Mesenchymal stem cell (in vitro differentiated cells and primary cell): Measurements from ENCODE around the gene CCDC137.

Experiments
- DNase-seq: peaks from one replicate; pipeline ENCODE4 v3.0.0-alpha.2; 2013
- H2AFZ ChIP-seq: one replicate; pipeline ENCODE4 v1.6.1; 2013; ENCODE audit warnings: low read depth, mild to moderate bottlenecking, control low read depth, inconsistent platforms, low read length, moderate library complexity
- H2AK5ac ChIP-seq: 2 replicates; pipeline ENCODE4 v1.6.1; 2013; ENCODE audit warnings: low read length, moderate library complexity, mild to moderate bottlenecking, inconsistent platforms; ENCODE audit not compliant: severe bottlenecking
- H2BK120ac ChIP-seq: one replicate; pipeline ENCODE4 v1.6.1; 2013; ENCODE audit warnings: low read depth, mild to moderate bottlenecking, inconsistent platforms, low read length, moderate library complexity
- H2BK12ac ChIP-seq, 2 experiments: one replicate each; pipeline ENCODE4 v1.6.1; 2013; ENCODE audit warnings: inconsistent platforms in 2 of 2, low read length in 2 of 2, mild to moderate bottlenecking in 2 of 2, moderate library complexity in 2 of 2, control low read depth in 1 of 2
- H2BK15ac ChIP-seq: one replicate; pipeline ENCODE4 v1.6.1; 2013; ENCODE audit warnings: mild to moderate bottlenecking, low read depth, inconsistent platforms; ENCODE audit not compliant: poor library complexity, severe bottlenecking
- H2BK5ac ChIP-seq: 2 replicates; pipeline ENCODE4 v1.6.1; 2013; ENCODE audit warnings: low read depth, mild to moderate bottlenecking, low read length, control low read depth, inconsistent platforms; ENCODE audit not compliant: poor library complexity, severe bottlenecking
- H3K14ac ChIP-seq, 2 experiments: one replicate each; pipeline ENCODE4 v1.6.1; 2013; ENCODE audit warnings: inconsistent platforms in 2 of 2, low read length in 2 of 2, control low read depth in 1 of 2, mild to moderate bottlenecking in 1 of 2, moderate library complexity in 1 of 2
- H3K18ac ChIP-seq, 2 experiments: one replicate each; pipeline ENCODE4 v1.6.1; 2013; ENCODE audit warnings: inconsistent platforms in 2 of 2, low read length in 2 of 2, control low read depth in 1 of 2, low read depth in 1 of 2, mild to moderate bottlenecking in 1 of 2
- H3K23ac ChIP-seq, 2 experiments: one replicate each; pipeline ENCODE4 v1.6.1; 2013; ENCODE audit warnings: inconsistent platforms in 2 of 2, low read length in 2 of 2, mild to moderate bottlenecking in 2 of 2, moderate library complexity in 2 of 2, control low read depth in 1 of 2
- H3K27ac ChIP-seq: 2 replicates; pipeline ENCODE4 v1.5.1; 2013; ENCODE audit warnings: mild to moderate bottlenecking, moderate library complexity, low read length, control low read depth, inconsistent platforms; ENCODE audit not compliant: poor library complexity, severe bottlenecking
- H3K27me3 ChIP-seq, 2 experiments: 2 replicates each; pipeline versions ENCODE4 v1.6.1 to v1.7.0; 2013; ENCODE audit warnings: low read length in 2 of 2, mild to moderate bottlenecking in 2 of 2, moderate library complexity in 2 of 2, control low read depth in 1 of 2, inconsistent platforms in 1 of 2; ENCODE audit not compliant: control insufficient read depth in 1 of 2, insufficient read depth in 1 of 2
- H3K36me3 ChIP-seq, 2 experiments: 2 replicates each; pipeline versions ENCODE4 v1.6.1 to v1.7.0; 2013; ENCODE audit warnings: low read length in 2 of 2, control low read depth in 1 of 2, inconsistent platforms in 1 of 2, low read depth in 1 of 2, mild to moderate bottlenecking in 1 of 2; ENCODE audit not compliant: insufficient read depth in 2 of 2, control insufficient read depth in 1 of 2
- H3K4ac ChIP-seq, 2 experiments: one replicate each; pipeline ENCODE4 v1.6.1; 2013; ENCODE audit warnings: inconsistent platforms in 2 of 2, low read length in 2 of 2, mild to moderate bottlenecking in 2 of 2, moderate library complexity in 2 of 2, control low read depth in 1 of 2, low read depth in 1 of 2
- H3K4me1 ChIP-seq: 2 replicates; pipeline ENCODE4 v1.6.1; 2013; ENCODE audit warnings: low read depth, low read length, control low read depth; ENCODE audit not compliant: control insufficient read depth, insufficient read depth
- H3K4me2 ChIP-seq: 2 replicates; pipeline ENCODE4 v1.6.1; 2013; ENCODE audit warnings: low read length, mild to moderate bottlenecking, inconsistent platforms; ENCODE audit not compliant: poor library complexity, severe bottlenecking
- H3K4me3 ChIP-seq, 2 experiments: 2 replicates each; pipeline versions ENCODE4 v1.5.1 to v1.7.0; 2013; ENCODE audit warnings: low read length in 2 of 2, mild to moderate bottlenecking in 2 of 2, control low read depth in 1 of 2, low read depth in 1 of 2; ENCODE audit not compliant: insufficient read depth in 1 of 2
- H3K79me1 ChIP-seq: replicated peaks from 2 replicates; pipeline ENCODE4 v1.6.1; 2013; ENCODE audit warnings: mild to moderate bottlenecking, control low read depth, low read length, inconsistent platforms; ENCODE audit not compliant: poor library complexity, severe bottlenecking
- H3K9ac ChIP-seq: 2 replicates; pipeline ENCODE4 v1.7.0; 2013; ENCODE audit warnings: mild to moderate bottlenecking, low read length, moderate library complexity
- H3K9me3 ChIP-seq: 2 replicates; pipeline ENCODE4 v1.7.0; 2013; ENCODE audit warnings: mild to moderate bottlenecking, low read length; ENCODE audit not compliant: control insufficient read depth
- H4K8ac ChIP-seq: one replicate; pipeline ENCODE4 v1.6.1; 2013; ENCODE audit warnings: inconsistent platforms, mild to moderate bottlenecking, low read length, moderate library complexity
- H4K91ac ChIP-seq: one replicate; pipeline ENCODE4 v1.6.1; 2013; ENCODE audit warnings: mild to moderate bottlenecking, low read length, inconsistent platforms
- WGBS: methylation state at CpG from one replicate; pipeline ENCODE4 v1.1.7; 2013; ENCODE audit warnings: mixed read lengths; 5-methylcytosine and 5-hydroxymethylcytosine counted together

CCDC137 gene

GRCh38 chr17:81706757-81707624 lies 40.5 kb downstream of the CCDC137 start:
- Histone ChIP-seq H3K4me3 (no peak overlapping the region), H3K4ac (no peak overlapping the region), H3K79me1 (peaks cover 24% of the 10 kb centered on the region), H2BK15ac (no peak overlapping the region), H3K9me3 (no peaks in the 10 kb centered on the region), H2BK5ac (no peak overlapping the region), H2AK5ac (no peak overlapping the region), H2BK12ac (no peak overlapping the region), H4K8ac (no peak overlapping the region), H3K4me2 (no peak overlapping the region), H4K91ac (no peak overlapping the region), H2BK120ac (no peak overlapping the region), H3K14ac (no peak overlapping the region), H3K36me3 (peaks cover 38 to 47% of the 10 kb centered on the region in 2 experiments), H3K27me3 (no peaks in the 10 kb centered on the region), H3K9ac (no peak overlapping the region), H2AFZ (no peak overlapping the region), H3K23ac (no peak overlapping the region), H3K18ac (no peak overlapping the region), H3K27ac (no peak overlapping the region), H3K4me1 (peaks cover 30% of the 10 kb centered on the region)
- no peak for DNase-seq
- WGBS: 96% methylated on average over 53 of the region's 54 CpGs

GRCh38 chr17:81707725-81708646 lies 41.4 kb downstream of the CCDC137 start:
- H3K36me3 ChIP-seq: peaks cover 37 to 42% of the 10 kb centered on the region in 2 experiments
- H2BK5ac ChIP-seq: no peak overlapping the region
- H3K27me3 ChIP-seq: no peaks in the 10 kb centered on the region

DNA sequence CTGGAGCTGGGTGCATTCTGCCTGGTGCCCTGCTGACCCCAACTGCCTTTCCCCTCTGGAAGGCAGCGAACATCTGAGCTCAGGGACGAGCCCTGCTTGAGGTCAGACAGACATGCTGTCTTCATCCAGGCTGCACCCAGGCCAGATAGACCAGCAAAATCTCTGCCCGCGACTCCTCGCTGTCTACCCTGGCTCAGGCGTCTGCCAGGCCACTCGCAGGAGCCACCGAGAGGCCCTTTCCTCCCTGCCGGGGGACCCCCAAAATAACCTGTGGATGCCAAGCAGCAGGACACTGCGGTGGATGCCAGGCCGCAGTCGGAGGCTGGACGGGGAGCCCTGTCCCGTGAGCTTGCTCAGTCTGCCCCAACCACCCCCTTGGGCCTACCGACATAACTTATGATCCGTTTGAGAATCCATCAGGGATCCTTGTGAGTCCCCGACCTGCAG lies 42.2 kb downstream of the CCDC137 start:
- Histone ChIP-seq H3K9ac (no peak overlapping the region), H3K4ac (no peak overlapping the region), H3K9me3 (no peaks in the 10 kb centered on the region), H4K8ac (no peak overlapping the region), H2BK120ac (no peak overlapping the region), H3K27me3 (no peaks in the 10 kb centered on the region), H2BK12ac (no peak overlapping the region), H3K36me3 (peaks cover 37 to 42% of the 10 kb centered on the region in 2 experiments), H3K79me1 (peaks cover 25% of the 10 kb centered on the region), H3K14ac (no peak overlapping the region), H3K4me1 (peaks cover 37% of the 10 kb centered on the region), H3K27ac (no peak overlapping the region), H3K23ac (no peak overlapping the region), H2AFZ (no peak overlapping the region), H2BK15ac (no peak overlapping the region), H3K4me3 (no peak overlapping the region), H4K91ac (no peak overlapping the region), H2AK5ac (no peak overlapping the region), H3K4me2 (no peak overlapping the region), H3K18ac (no peak overlapping the region), H2BK5ac (no peak overlapping the region)
- DNase-seq: no peak
- 94% methylated on average over 17 of the region's 17 CpGs for WGBS

More at GRCh38 chr17:81707725-81708646, 41.4 kb downstream of the CCDC137 start:
- Histone ChIP-seq H2BK15ac (no peak overlapping the region), H2AFZ (no peak overlapping the region), H3K4me3 (no peak overlapping the region), H4K8ac (no peak overlapping the region), H3K79me1 (peaks cover 24% of the 10 kb centered on the region), H3K23ac (peak overlapping the region in 1 of 2 experiments; percentile 67), H3K4me1 (peaks cover 30% of the 10 kb centered on the region), H2AK5ac (no peak overlapping the region), H2BK12ac (no peak overlapping the region), H3K27ac (no peak overlapping the region), H4K91ac (no peak overlapping the region), H3K9me3 (no peaks in the 10 kb centered on the region), H3K9ac (no peak overlapping the region), H3K14ac (no peak overlapping the region), H3K18ac (no peak overlapping the region), H3K4ac (no peak overlapping the region), H2BK120ac (no peak overlapping the region), H3K4me2 (no peak overlapping the region)
- no peak for DNase-seq
- WGBS: 97% methylated on average over 25 of the region's 25 CpGs
